ENCODE measurements around the gene LCN6.

GRCh38 chr9:136726118-136726517 is 22.2 kb downstream of the LCN6 start:
- TF ChIP-seq, protein P1, sequence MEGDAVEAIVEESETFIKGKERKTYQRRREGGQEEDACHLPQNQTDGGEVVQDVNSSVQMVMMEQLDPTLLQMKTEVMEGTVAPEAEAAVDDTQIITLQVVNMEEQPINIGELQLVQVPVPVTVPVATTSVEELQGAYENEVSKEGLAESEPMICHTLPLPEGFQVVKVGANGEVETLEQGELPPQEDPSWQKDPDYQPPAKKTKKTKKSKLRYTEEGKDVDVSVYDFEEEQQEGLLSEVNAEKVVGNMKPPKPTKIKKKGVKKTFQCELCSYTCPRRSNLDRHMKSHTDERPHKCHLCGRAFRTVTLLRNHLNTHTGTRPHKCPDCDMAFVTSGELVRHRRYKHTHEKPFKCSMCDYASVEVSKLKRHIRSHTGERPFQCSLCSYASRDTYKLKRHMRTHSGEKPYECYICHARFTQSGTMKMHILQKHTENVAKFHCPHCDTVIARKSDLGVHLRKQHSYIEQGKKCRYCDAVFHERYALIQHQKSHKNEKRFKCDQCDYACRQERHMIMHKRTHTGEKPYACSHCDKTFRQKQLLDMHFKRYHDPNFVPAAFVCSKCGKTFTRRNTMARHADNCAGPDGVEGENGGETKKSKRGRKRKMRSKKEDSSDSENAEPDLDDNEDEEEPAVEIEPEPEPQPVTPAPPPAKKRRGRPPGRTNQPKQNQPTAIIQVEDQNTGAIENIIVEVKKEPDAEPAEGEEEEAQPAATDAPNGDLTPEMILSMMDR (IDR thresholded peaks at IDR 0.05), result no peak
- TF ChIP-seq EZH2 (IDR thresholded peaks at IDR 0.05; ENCODE audit: borderline replicate concordance, insufficient read depth, low read depth, low read length, poor library complexity, severe bottlenecking), result no peak
